T-helper 2 cell treated with Interferon-gamma antibody and Interleukin-4, amounts not matched to agents 5 μg/mL and 100 μg/mL, for 36 hours (primary cell): ENCODE measurements around the gene CACNA1I.

Source experiments
- DNase-seq: peaks from one replicate; pipeline ENCODE4 v3.0.0; 2021; ENCODE audit warnings: low spot score
- H3K27ac Mint-ChIP-seq: one replicate; pipeline ENCODE4 v1.8.0; 2021; ENCODE audit warnings: mild to moderate bottlenecking, mixed read lengths
- H3K27me3 Mint-ChIP-seq: one replicate; pipeline ENCODE4 v1.8.0; 2021; ENCODE audit warnings: low read depth, mixed read lengths
- H3K36me3 Mint-ChIP-seq: one replicate; pipeline ENCODE4 v1.8.0; 2021; ENCODE audit warnings: low read depth, mixed read lengths
- H3K4me1 Mint-ChIP-seq: one replicate; pipeline ENCODE4 v1.8.0; 2021; ENCODE audit warnings: low read depth, mixed read lengths
- H3K4me3 Mint-ChIP-seq: one replicate; pipeline ENCODE4 v1.8.0; 2022; ENCODE audit warnings: mild to moderate bottlenecking, moderate library complexity, mixed read lengths
- H3K9me3 Mint-ChIP-seq: one replicate; pipeline ENCODE4 v1.8.0; 2021; ENCODE audit warnings: mixed read lengths

The CACNA1I gene

DNA sequence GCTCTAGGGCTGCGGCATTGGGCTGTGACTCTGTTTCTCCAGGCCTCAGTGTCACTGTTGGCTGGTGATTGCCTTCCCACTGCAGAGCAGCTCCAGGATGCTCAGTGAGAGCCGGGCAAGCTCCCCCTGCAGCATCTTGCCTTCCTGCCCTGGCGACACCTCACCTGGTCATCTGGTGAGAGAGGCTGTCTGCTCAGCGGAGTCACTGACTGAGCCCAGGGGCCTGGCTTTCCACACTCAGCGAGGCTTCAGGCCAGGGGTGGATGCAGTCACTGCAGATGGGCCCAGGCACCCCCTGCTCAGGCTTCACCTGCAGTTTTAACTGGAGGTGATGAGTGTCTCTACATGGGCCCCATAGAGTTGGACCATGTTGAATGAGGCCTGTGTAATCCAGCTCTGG, 136.8 kb downstream of the CACNA1I start:
- Mint-ChIP-seq H3K4me1 (no peaks in the 10 kb centered on the region), H3K9me3 (no peaks in the 10 kb centered on the region), H3K36me3 (no peaks in the 10 kb centered on the region), H3K27me3 (peaks cover 16% of the 10 kb centered on the region), H3K4me3 (no peak overlapping the region), H3K27ac (no peak overlapping the region)
- no peak for DNase-seq

DNA sequence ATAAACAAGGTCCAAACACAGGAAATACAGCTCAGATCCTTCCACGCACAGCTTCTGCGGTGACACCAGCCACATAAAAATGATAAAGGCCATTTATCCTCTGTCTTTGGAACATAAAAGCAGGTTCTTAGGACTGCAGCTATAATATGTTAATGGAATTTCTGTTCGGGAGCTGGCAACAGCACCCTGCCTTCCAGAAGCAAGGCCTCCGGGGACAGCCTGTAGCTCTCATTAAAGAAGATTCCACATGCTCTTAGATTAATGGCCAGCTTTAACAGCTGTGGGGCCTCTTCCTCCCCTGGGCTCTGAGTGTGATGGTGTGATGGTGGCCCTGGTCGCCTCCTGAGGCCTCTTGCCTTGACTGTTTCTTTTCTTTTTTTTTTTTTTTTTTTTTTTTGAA, 137.3 kb downstream of the CACNA1I start:
- Mint-ChIP-seq H3K36me3 (no peaks in the 10 kb centered on the region), H3K27ac (no peak overlapping the region), H3K4me1 (no peaks in the 10 kb centered on the region)

DNA sequence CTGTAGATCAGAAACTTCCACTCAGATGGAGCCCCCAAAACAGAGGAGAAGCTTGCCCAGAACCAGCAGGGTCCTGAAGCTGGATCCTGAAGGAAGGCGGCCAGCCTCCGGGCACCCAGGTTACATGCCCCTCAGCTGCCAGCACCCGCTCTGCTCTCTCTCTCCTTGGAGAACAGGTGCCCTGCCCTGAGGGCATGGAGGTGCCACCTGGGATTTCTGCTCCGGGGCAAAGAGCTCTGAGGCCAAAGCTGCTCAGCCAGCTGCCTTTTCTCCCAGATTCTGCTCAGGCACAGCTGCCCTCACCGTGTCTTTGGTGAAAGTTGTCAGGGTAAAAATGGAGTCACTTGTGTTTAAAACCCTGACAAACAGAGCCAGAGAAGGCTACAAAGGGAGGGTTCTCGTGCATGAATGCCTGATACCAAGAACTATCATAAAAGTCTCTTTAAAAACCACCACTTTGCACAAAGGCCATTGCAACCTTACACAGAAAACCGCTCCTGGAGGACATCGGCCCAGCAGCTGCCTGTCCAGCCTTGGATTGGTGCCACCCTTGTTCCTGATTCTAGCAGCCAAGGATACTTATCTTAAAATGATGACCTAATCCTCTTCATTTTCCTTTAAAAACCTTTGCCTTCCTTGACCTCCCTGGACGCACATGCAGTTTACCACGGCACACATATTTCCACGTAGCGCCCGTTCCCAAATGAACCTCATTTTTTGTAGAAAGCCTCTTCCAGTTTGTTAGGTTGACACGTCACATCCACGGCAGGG, 140.0 kb downstream of the CACNA1I start:
- H3K27me3 Mint-ChIP-seq, result peaks cover 19% of the 10 kb centered on the region
- H3K36me3 Mint-ChIP-seq, result no peaks in the 10 kb centered on the region
- no peak for DNase-seq
- no peaks in the 10 kb centered on the region for H3K4me1 Mint-ChIP-seq
- H3K9me3 Mint-ChIP-seq, result no peaks in the 10 kb centered on the region
- H3K27ac Mint-ChIP-seq, result no peak overlapping the region
- H3K4me3 Mint-ChIP-seq, result no peak overlapping the region

More for the DNA sequence above, 137.3 kb downstream of the CACNA1I start:
- H3K4me3 Mint-ChIP-seq, result no peak overlapping the region
- no peak for DNase-seq
- H3K9me3 Mint-ChIP-seq, result no peaks in the 10 kb centered on the region
- H3K27me3 Mint-ChIP-seq, result peaks cover 18% of the 10 kb centered on the region

DNA sequence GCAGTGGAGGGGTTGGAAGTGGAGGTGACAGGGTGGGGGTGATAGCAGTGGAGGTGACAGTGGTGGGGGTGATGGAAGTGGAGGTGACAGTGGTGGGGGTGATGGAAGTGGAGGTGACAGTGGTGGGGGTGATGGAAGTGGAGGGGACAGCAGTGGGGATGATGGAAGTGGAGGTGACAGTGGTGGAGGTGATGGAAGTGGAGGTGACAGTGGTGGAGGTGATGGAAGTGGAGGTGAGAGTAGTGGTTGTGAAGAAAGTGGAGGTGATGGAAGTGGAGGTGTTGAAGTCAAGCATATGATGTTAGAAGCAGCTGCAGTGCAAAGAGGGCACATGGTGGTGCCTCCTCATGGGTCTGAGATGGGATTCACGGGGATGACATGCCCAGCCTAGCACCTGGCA, 141.5 kb downstream of the CACNA1I start:
- H3K4me3 Mint-ChIP-seq, result no peak overlapping the region
- H3K9me3 Mint-ChIP-seq, result no peaks in the 10 kb centered on the region
- no peaks in the 10 kb centered on the region for H3K36me3 Mint-ChIP-seq
- no peak for DNase-seq
- H3K4me1 Mint-ChIP-seq, result no peaks in the 10 kb centered on the region
- H3K27me3 Mint-ChIP-seq, result peaks cover 19% of the 10 kb centered on the region
- H3K27ac Mint-ChIP-seq, result no peak overlapping the region

DNA sequence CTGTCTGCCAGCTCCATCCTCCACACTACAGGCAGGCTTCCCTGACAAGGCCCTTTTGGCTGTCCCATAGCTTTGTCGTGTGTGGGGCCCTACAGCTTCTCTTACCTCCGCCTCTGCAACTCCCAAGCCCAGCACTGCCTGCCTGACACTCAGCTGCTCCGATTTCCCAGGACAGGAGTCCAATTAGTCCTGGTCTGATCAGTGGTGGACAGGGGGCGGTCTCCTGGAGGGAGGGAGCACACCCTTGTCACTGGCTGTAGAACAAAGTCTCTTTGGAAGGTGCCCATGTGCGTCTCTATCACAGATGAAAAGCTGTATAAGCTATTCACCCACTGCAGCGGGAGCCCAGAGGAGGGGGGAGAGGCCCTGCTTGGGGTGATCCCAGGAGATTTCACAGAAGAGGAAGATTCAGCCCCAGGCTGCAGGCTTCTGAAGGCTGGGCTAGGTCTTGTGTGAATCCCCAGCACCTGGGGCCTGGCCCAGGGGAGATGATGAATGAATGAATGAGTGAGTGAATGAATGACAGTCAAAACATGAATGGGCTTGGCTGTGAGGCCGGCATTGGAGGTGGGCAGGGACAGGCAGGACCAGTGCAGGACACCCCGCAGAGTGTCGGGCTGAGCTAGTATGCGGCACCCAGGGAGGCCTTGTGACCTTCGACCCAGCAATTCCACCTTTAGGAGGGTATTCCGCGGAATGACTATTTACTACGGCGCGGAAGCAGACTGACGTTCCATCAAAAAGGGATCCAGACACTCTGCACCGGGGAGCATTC, 142.4 kb downstream of the CACNA1I start:
- Mint-ChIP-seq H3K4me3 (no peak overlapping the region), H3K27me3 (peaks cover 19% of the 10 kb centered on the region), H3K4me1 (no peaks in the 10 kb centered on the region), H3K9me3 (no peaks in the 10 kb centered on the region), H3K27ac (no peak overlapping the region), H3K36me3 (no peaks in the 10 kb centered on the region)
- no peak for DNase-seq

DNA sequence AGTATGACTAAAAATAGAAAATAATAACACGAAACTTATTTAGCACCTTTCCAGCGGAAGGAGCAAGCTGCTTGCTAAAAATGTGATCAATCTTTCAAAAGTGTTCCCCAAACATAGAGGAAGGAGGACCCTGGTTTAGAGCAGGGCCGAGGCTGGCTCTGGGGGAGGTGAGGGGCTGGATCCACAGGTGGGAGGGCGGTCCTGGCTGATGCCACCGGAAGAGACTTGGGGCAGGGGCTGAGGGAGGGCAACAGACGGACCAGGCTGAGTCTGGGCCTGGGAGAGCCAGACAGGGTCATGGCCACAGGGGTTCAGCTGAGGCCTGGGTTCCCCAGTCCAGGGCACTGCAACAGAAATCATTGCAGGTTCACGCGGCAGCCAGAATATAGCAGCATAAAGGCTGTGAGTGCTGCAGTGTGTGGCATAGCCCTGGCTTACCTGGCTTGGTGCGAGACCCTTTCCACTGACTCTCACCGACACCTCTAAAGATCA, 143.3 kb downstream of the CACNA1I start:
- peaks cover 16% of the 10 kb centered on the region for H3K27me3 Mint-ChIP-seq
- no peak for DNase-seq
- H3K4me3 Mint-ChIP-seq, result no peak overlapping the region
- H3K9me3 Mint-ChIP-seq, result no peaks in the 10 kb centered on the region
- peaks cover 3% of the 10 kb centered on the region for H3K4me1 Mint-ChIP-seq
- no peaks in the 10 kb centered on the region for H3K36me3 Mint-ChIP-seq
- no peak overlapping the region for H3K27ac Mint-ChIP-seq

DNA sequence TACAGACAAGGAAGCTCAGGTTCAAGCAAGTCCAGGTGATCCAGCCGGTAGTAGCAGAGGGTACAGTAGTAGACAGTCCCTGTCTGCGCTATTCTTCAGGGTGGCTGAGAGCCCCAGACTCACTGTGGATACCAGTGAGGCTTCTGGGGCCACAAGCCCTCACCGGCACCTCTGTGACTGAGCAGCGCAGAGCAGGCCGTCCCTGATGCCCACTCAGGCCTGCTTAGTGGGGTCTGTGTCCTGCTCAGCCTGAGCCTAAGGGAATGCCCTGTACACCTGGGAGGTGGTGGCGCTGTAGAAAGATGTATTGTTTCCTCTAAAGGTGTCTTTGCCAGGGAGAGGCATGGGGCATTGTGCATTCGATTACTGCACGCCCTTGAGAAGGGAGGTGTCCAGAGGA, 143.8 kb downstream of the CACNA1I start:
- Mint-ChIP-seq H3K27ac (no peak overlapping the region), H3K4me1 (peaks cover 6% of the 10 kb centered on the region), H3K9me3 (no peaks in the 10 kb centered on the region), H3K4me3 (no peak overlapping the region), H3K27me3 (peaks cover 14% of the 10 kb centered on the region), H3K36me3 (no peaks in the 10 kb centered on the region)
- no peak for DNase-seq

DNA sequence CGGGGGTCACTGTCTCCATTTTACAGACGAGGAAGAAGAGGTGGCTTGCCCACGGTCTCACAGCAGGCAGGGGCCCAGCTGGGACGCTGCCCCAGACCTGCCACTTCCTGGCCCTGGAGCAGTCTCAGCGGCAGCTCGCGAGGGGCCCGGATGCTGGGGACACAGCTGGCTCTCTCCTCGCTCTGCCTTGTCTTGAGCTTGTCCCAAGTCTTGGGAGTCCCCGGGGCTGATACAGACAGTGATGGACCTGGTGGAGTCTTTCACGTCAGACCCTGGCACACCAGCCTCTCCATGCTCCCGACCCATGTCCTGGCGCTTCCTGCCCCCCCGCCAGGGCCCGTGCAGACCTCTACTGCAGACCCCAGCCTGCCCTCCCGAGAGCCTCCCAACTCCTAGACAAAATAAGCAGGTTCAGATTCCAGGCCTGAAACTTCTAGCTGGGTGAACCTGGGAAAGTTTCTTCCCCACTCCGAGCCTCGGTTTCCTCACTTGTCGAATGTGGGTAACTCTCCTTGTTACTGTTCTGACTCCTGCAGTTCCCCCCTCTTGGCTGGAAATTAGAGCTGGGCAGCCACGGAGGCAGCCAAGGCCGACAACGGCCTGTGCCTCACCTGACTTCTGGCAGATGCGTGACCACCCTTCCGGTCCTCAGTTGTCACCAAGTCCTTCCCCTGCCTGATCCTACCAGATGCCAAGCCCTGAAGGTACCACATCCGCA, 145.4 kb downstream of the CACNA1I start:
- Mint-ChIP-seq H3K27ac (no peak overlapping the region), H3K4me3 (no peak overlapping the region), H3K36me3 (no peaks in the 10 kb centered on the region), H3K9me3 (no peaks in the 10 kb centered on the region), H3K4me1 (peaks cover 8% of the 10 kb centered on the region), H3K27me3 (peaks cover 11% of the 10 kb centered on the region)
- DNase-seq, result no peak

DNA sequence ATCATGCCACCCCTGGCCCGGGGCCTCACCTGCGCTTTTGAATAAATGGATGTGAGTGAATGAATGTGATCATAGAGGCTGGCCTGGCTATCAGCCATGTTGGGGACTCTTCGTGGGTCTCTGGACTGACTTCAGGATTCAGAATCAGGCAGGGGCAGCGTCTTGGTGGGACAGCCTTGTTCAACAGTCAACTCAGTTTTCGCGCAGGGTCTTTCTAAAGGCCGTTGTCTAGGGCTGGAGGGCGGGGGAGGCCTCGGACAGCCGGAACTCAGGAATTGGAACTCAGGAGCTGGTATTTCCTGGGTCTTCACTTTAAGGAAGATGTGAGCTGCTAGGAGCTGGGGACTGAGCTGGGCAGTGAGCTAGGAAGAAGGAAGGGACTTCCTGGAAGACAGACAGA, 146.0 kb downstream of the CACNA1I start:
- DNase-seq, result no peak
- Mint-ChIP-seq H3K4me3 (no peak overlapping the region), H3K27me3 (peaks cover 11% of the 10 kb centered on the region), H3K4me1 (peaks cover 8% of the 10 kb centered on the region), H3K9me3 (no peaks in the 10 kb centered on the region), H3K36me3 (no peaks in the 10 kb centered on the region), H3K27ac (no peak overlapping the region)

DNA sequence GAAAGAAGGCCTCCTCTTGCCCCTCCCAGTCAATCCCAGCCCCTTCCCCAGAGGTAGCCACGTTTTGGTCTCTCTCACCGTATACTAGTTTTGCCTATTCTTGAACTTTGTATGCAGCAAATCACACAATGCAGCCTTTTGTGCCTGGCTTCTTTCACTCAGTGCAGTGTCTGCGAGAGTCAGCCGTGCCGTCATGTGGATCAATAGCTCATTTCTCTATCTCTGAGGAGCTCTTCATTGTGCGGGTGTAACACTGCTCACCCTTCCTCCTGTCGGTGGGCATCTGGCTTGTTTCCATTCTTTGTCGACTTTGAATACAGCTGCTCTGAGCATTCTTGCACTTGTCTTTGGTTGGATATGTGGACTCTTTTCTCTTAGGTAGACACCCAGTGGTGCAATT, 146.5 kb downstream of the CACNA1I start:
- Mint-ChIP-seq H3K27me3 (peaks cover 11% of the 10 kb centered on the region), H3K36me3 (no peaks in the 10 kb centered on the region), H3K27ac (no peak overlapping the region), H3K4me3 (no peak overlapping the region), H3K4me1 (peaks cover 13% of the 10 kb centered on the region), H3K9me3 (peaks cover 4% of the 10 kb centered on the region)
- DNase-seq, result no peak

DNA sequence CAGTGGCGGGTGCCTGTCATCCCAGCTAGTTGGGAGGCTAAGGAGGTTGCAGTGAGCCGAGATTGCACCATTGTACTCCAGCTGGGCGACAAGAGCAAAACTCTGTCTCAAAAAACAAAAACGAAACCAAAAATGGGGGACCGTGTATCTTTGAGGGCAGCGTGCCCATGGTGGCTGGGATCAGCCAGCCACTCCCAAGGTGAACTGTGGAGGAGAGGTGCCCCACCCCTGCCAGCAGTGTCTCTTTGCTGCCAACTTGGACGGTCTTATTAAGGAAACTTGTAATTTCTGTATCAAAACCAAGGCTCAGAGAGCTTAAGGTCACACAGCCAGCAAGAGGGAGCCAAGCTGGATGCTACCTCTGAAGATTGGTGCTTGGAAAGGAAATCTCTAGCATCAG, 147.7 kb downstream of the CACNA1I start:
- peaks cover 13% of the 10 kb centered on the region for H3K4me1 Mint-ChIP-seq
- no peak for DNase-seq
- no peak overlapping the region for H3K4me3 Mint-ChIP-seq
- peaks cover 9% of the 10 kb centered on the region for H3K9me3 Mint-ChIP-seq
- H3K27ac Mint-ChIP-seq, result no peak overlapping the region
- H3K27me3 Mint-ChIP-seq, result peaks cover 8% of the 10 kb centered on the region
- H3K36me3 Mint-ChIP-seq, result peaks cover 3% of the 10 kb centered on the region

DNA sequence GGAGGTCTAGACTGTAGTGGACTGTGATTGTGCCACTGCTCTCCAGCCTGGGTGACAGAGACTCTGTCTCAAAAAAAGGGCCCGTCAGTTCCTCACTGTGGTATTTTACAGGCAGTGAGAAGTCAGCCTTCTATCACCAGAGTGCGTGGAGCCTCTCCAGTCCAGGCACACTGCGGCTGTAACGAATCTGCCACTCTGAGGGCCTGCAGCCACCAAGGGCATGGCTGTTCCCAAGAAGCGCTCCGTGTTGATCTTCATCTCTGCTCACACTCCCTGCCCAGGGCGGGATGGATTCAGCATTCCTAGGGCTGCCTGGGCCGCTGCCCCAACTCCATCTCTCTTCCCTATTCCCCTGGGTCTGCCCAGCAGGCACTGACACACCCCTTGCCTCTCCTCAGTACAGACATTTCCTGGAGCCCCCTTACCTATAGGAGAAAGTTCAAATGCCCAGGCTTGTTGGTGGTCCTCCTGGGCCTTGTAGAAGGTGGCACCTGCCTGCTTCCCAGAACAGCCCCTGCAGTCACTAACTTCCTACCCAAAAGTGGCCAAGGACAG, 148.4 kb downstream of the CACNA1I start:
- H3K4me3 Mint-ChIP-seq, result no peak overlapping the region
- peaks cover 9% of the 10 kb centered on the region for H3K9me3 Mint-ChIP-seq
- H3K4me1 Mint-ChIP-seq, result peaks cover 13% of the 10 kb centered on the region
- peaks cover 3% of the 10 kb centered on the region for H3K36me3 Mint-ChIP-seq
- H3K27ac Mint-ChIP-seq, result no peak overlapping the region
- peaks cover 8% of the 10 kb centered on the region for H3K27me3 Mint-ChIP-seq
- no peak for DNase-seq

DNA sequence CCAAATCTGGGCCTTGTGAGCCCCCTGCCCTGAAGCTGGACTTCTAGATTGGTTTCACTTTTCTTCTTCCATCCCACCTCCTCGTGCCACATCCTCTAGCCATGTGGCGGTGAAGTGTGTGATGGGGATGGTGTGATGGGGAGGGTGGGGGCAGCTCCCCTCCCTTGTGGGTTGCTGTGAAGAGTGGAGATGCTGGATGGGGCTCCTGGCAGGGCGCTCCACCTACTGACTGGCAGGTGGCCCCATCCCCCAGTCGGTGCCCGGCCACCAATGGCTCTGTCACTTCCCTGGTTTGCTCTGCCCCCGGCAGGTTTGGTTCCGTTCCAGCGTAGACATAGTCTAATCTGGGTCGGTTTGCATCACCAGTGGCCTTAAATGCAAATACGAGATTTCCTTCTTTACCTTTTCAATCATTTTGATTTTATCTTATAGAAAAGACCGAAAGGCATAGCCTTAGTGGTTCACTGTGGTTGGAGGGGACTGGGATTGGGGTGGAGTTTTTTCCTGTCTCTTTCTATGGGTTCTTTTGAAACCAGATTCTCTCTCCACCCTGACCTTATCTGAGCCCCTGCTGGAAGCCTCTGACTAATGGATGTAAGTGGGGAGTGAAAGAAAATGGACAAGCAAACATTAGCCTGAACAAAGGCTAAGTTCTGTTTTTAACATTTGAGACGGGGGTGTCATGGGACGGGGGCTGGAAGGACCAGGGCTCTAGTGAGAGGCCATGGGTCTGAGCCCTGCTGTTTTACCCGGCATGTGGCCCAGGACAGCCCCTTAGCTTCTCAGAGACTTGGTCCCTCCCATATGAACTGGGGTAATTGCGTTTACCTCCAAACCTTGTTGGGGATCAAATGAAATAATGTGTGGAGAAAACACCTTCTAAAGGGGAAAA, 149.3 kb downstream of the CACNA1I start:
- H3K27ac Mint-ChIP-seq, result no peak overlapping the region

More for the DNA sequence above, 149.3 kb downstream of the CACNA1I start:
- H3K4me3 Mint-ChIP-seq, result no peak overlapping the region
- peaks cover 8% of the 10 kb centered on the region for H3K27me3 Mint-ChIP-seq
- H3K4me1 Mint-ChIP-seq, result peaks cover 13% of the 10 kb centered on the region
- peaks cover 3% of the 10 kb centered on the region for H3K36me3 Mint-ChIP-seq
- peaks cover 9% of the 10 kb centered on the region for H3K9me3 Mint-ChIP-seq
- no peak for DNase-seq
